Trophoblast cell (in vitro differentiated cells and primary cell): ENCODE measurements around the gene TMEM242.

Experiments used
- DNase-seq, 2 donors: peaks; one replicate each; pipeline ENCODE4 v3.0.0-alpha.2; 2016
- H2AFZ ChIP-seq: 2 replicates; pipeline ENCODE4 v1.6.1; 2013; ENCODE audit warnings: low read length, moderate library complexity, mild to moderate bottlenecking; ENCODE audit not compliant: insufficient read depth, poor library complexity
- H2AK5ac ChIP-seq: 2 replicates; pipeline ENCODE4 v1.6.1; 2013; ENCODE audit warnings: mild to moderate bottlenecking, low read length
- H2BK120ac ChIP-seq: 2 replicates; pipeline ENCODE4 v1.6.1; 2013; ENCODE audit warnings: low read length, mild to moderate bottlenecking, moderate library complexity; ENCODE audit not compliant: insufficient read depth, poor library complexity
- H2BK12ac ChIP-seq: 2 replicates; pipeline ENCODE4 v1.6.1; 2013; ENCODE audit warnings: mild to moderate bottlenecking, low read length, moderate library complexity
- H2BK5ac ChIP-seq: 2 replicates; pipeline ENCODE4 v1.6.1; 2013; ENCODE audit warnings: low read length, low read depth, moderate library complexity, mild to moderate bottlenecking; ENCODE audit not compliant: poor library complexity
- H3K14ac ChIP-seq: 2 replicates; pipeline ENCODE4 v1.6.1; 2013; ENCODE audit warnings: mild to moderate bottlenecking, low read length
- H3K18ac ChIP-seq: 2 replicates; pipeline ENCODE4 v1.6.1; 2013; ENCODE audit warnings: mild to moderate bottlenecking, low read length
- H3K23ac ChIP-seq: 2 replicates; pipeline ENCODE4 v1.6.1; 2013; ENCODE audit warnings: low read length
- H3K27ac ChIP-seq: 2 replicates; pipeline ENCODE4 v1.5.1; 2013; ENCODE audit warnings: low read depth, mild to moderate bottlenecking, inconsistent platforms, low read length, moderate library complexity
- H3K27me3 ChIP-seq: 2 replicates; pipeline ENCODE4 v1.6.1; 2013; ENCODE audit warnings: inconsistent platforms, mild to moderate bottlenecking, low read length, moderate library complexity; ENCODE audit not compliant: insufficient read depth
- H3K36me3 ChIP-seq, 2 experiments: 1 replicate in 1 of 2; 2 replicates in 1 of 2; pipeline ENCODE4 v1.6.1; 2013; ENCODE audit warnings: low read length in 2 of 2, mild to moderate bottlenecking in 2 of 2, moderate library complexity in 1 of 2; ENCODE audit not compliant: insufficient read depth in 2 of 2, control insufficient read depth in 1 of 2
- H3K4ac ChIP-seq: 2 replicates; pipeline ENCODE4 v1.6.1; 2013; ENCODE audit warnings: low read depth, mild to moderate bottlenecking, low read length, moderate library complexity
- H3K4me1 ChIP-seq, 2 experiments: 1 replicate in 1 of 2; 2 replicates in 1 of 2; pipeline ENCODE4 v1.6.1; 2013; ENCODE audit warnings: low read length in 2 of 2, mild to moderate bottlenecking in 2 of 2, moderate library complexity in 1 of 2; ENCODE audit not compliant: insufficient read depth in 2 of 2, control insufficient read depth in 1 of 2
- H3K4me2 ChIP-seq: 2 replicates; pipeline ENCODE4 v1.6.1; 2013; ENCODE audit warnings: inconsistent platforms, mild to moderate bottlenecking, low read length, moderate library complexity
- H3K4me3 ChIP-seq: 2 replicates; pipeline ENCODE4 v1.5.1; 2013; ENCODE audit warnings: mild to moderate bottlenecking, low read depth, low read length, inconsistent platforms
- H3K79me1 ChIP-seq: one replicate; pipeline ENCODE4 v1.6.1; 2013; ENCODE audit warnings: low read length
- H3K79me2 ChIP-seq: 2 replicates; pipeline ENCODE4 v1.6.1; 2013; ENCODE audit warnings: low read length, mild to moderate bottlenecking; ENCODE audit not compliant: control insufficient read depth, insufficient read depth, poor library complexity
- H3K9ac ChIP-seq: 2 replicates; pipeline ENCODE4 v1.6.1; 2013; ENCODE audit warnings: mild to moderate bottlenecking, low read length
- H3K9me3 ChIP-seq: 2 replicates; pipeline ENCODE4 v1.6.1; 2013; ENCODE audit warnings: low read depth, mild to moderate bottlenecking, control low read depth, inconsistent platforms, low read length; ENCODE audit not compliant: insufficient read depth
- H4K12ac ChIP-seq: 2 replicates; pipeline ENCODE4 v1.6.1; 2013; ENCODE audit warnings: low read depth, mild to moderate bottlenecking, low read length, moderate library complexity
- H4K8ac ChIP-seq: 2 replicates; pipeline ENCODE4 v1.6.1; 2013; ENCODE audit warnings: low read depth, mild to moderate bottlenecking, low read length, moderate library complexity
- H4K91ac ChIP-seq: one replicate; pipeline ENCODE4 v1.6.1; 2013; ENCODE audit warnings: low read depth, mild to moderate bottlenecking, low read length, moderate library complexity
- WGBS: extraction: QIAGEN DNeasy Blood & Tissue Kit; methylation state at CpG from one replicate; pipeline ENCODE4 v1.1.7; 2013; ENCODE audit warnings: missing lambda C conversion rate; ENCODE audit not compliant: insufficient read length, insufficient coverage; ENCODE audit errors: extremely low coverage; 5-methylcytosine and 5-hydroxymethylcytosine counted together

Gene TMEM242

GRCh38 chr6:157249826-157250225 is 73.5 kb downstream of the TMEM242 start:
- no peaks in the 10 kb centered on the region for H3K36me3 ChIP-seq
- no peak overlapping the region for H2BK120ac ChIP-seq
- H3K4me1 ChIP-seq, result peaks cover 2% of the 10 kb centered on the region in 2 experiments
- H3K4me2 ChIP-seq, result no peak overlapping the region
- H2BK5ac ChIP-seq, result no peak overlapping the region
- H2AK5ac ChIP-seq, result no peak overlapping the region
- H3K4me3 ChIP-seq, result no peak overlapping the region
- no peaks in the 10 kb centered on the region for H3K79me1 ChIP-seq
- no peak overlapping the region for H4K8ac ChIP-seq
- no peak overlapping the region for H3K23ac ChIP-seq
- H4K91ac ChIP-seq, result no peak overlapping the region
- no peak overlapping the region for H3K14ac ChIP-seq
- H3K4ac ChIP-seq, result no peak overlapping the region
- no peak overlapping the region for H4K12ac ChIP-seq
- H2BK12ac ChIP-seq, result no peak overlapping the region
- DNase-seq, result no peak
- H3K18ac ChIP-seq, result no peak overlapping the region
- no peak overlapping the region for H3K27ac ChIP-seq
- H2AFZ ChIP-seq, result no peak overlapping the region
- H3K9ac ChIP-seq, result no peak overlapping the region
- H3K27me3 ChIP-seq, result no peaks in the 10 kb centered on the region
- no peaks in the 10 kb centered on the region for H3K79me2 ChIP-seq
- H3K9me3 ChIP-seq, result no peaks in the 10 kb centered on the region
- no CpG with 5 or more reads among the region's 8 CpGs for WGBS

GRCh38 chr6:157248264-157248663 is 75.1 kb downstream of the TMEM242 start:
- Histone ChIP-seq H4K91ac (no peak overlapping the region), H3K4me2 (no peak overlapping the region), H3K36me3 (no peaks in the 10 kb centered on the region), H2AFZ (no peak overlapping the region), H3K14ac (no peak overlapping the region), H3K4me3 (no peak overlapping the region), H2AK5ac (no peak overlapping the region), H3K9me3 (no peaks in the 10 kb centered on the region), H2BK5ac (no peak overlapping the region), H3K4ac (no peak overlapping the region), H3K27ac (no peak overlapping the region), H3K23ac (no peak overlapping the region), H3K9ac (no peak overlapping the region), H3K79me2 (no peaks in the 10 kb centered on the region), H3K79me1 (no peaks in the 10 kb centered on the region), H4K12ac (no peak overlapping the region), H3K27me3 (no peaks in the 10 kb centered on the region), H3K4me1 (no peaks in the 10 kb centered on the region), H2BK12ac (no peak overlapping the region), H2BK120ac (no peak overlapping the region), H4K8ac (no peak overlapping the region), H3K18ac (no peak overlapping the region)
- no CpG with 5 or more reads among the region's 1 CpG for WGBS
- no peak for DNase-seq

- no peak for DNase-seq
- H3K9me3 ChIP-seq, result no peaks in the 10 kb centered on the region
- H3K4ac ChIP-seq, result no peak overlapping the region
- H3K27ac ChIP-seq, result no peak overlapping the region
- no peak overlapping the region for H2AFZ ChIP-seq
- no peak overlapping the region for H3K14ac ChIP-seq
- no peak overlapping the region for H2BK5ac ChIP-seq
- H2BK12ac ChIP-seq, result no peak overlapping the region
- no peaks in the 10 kb centered on the region for H3K27me3 ChIP-seq
- H3K4me3 ChIP-seq, result no peak overlapping the region
- H3K79me1 ChIP-seq, result no peaks in the 10 kb centered on the region
- no peaks in the 10 kb centered on the region for H3K79me2 ChIP-seq
- no peak overlapping the region for H2AK5ac ChIP-seq
- H4K12ac ChIP-seq, result no peak overlapping the region
- H3K4me1 ChIP-seq, result no peaks in the 10 kb centered on the region
- no peak overlapping the region for H3K9ac ChIP-seq
- WGBS, result no CpG with 5 or more reads among the region's 14 CpGs
- H4K8ac ChIP-seq, result no peak overlapping the region
- no peak overlapping the region for H3K23ac ChIP-seq
- H4K91ac ChIP-seq, result no peak overlapping the region
- H3K18ac ChIP-seq, result no peak overlapping the region
- no peak overlapping the region for H3K4me2 ChIP-seq
- no peaks in the 10 kb centered on the region for H3K36me3 ChIP-seq
- no peak overlapping the region for H2BK120ac ChIP-seq
Measured at GRCh38 chr6:157246771-157247484, 76.4 kb downstream of the TMEM242 start.

- no peak overlapping the region for H2BK12ac ChIP-seq
- no peak overlapping the region for H4K91ac ChIP-seq
- H3K4ac ChIP-seq, result no peak overlapping the region
- no peaks in the 10 kb centered on the region for H3K4me1 ChIP-seq
- H4K8ac ChIP-seq, result no peak overlapping the region
- no peak overlapping the region for H2BK120ac ChIP-seq
- H3K14ac ChIP-seq, result no peak overlapping the region
- no peak overlapping the region for H2AFZ ChIP-seq
- no peaks in the 10 kb centered on the region for H3K36me3 ChIP-seq
- no peaks in the 10 kb centered on the region for H3K27me3 ChIP-seq
- no peak overlapping the region for H3K4me3 ChIP-seq
- no peaks in the 10 kb centered on the region for H3K79me2 ChIP-seq
- no peak overlapping the region for H4K12ac ChIP-seq
- no peak overlapping the region for H3K27ac ChIP-seq
- H3K9ac ChIP-seq, result no peak overlapping the region
- DNase-seq, result no peak
- no peak overlapping the region for H3K23ac ChIP-seq
- no peaks in the 10 kb centered on the region for H3K79me1 ChIP-seq
- H2AK5ac ChIP-seq, result no peak overlapping the region
- H2BK5ac ChIP-seq, result no peak overlapping the region
- no peak overlapping the region for H3K18ac ChIP-seq
- H3K4me2 ChIP-seq, result no peak overlapping the region
- H3K9me3 ChIP-seq, result peaks cover 3% of the 10 kb centered on the region
- no CpG with 5 or more reads among the region's 21 CpGs for WGBS
Measured at GRCh38 chr6:157246048-157246630, 77.2 kb downstream of the TMEM242 start.
